Nephron progenitor cell (in vitro differentiated cells): Measurements from ENCODE around the gene KIF15.
A peak's percentile ranks its signal among the peaks of the same experiment; 100 is the strongest.

Experiments
- DNase-seq: peaks from one replicate; pipeline ENCODE4 v3.0.0; 2021
- H3K27ac Mint-ChIP-seq: 2 replicates; pipeline ENCODE4 v1.8.0; 2021; ENCODE audit warnings: mild to moderate bottlenecking, moderate library complexity, mixed read lengths
- H3K27me3 Mint-ChIP-seq: 2 replicates; pipeline ENCODE4 v1.8.0; 2021; ENCODE audit warnings: mild to moderate bottlenecking, low read depth, mixed read lengths; ENCODE audit not compliant: poor library complexity
- H3K36me3 Mint-ChIP-seq: 2 replicates; pipeline ENCODE4 v1.8.0; 2021; ENCODE audit warnings: low read depth, mixed read lengths
- H3K4me1 Mint-ChIP-seq: 2 replicates; pipeline ENCODE4 v1.8.0; 2021; ENCODE audit warnings: mixed read lengths
- H3K4me3 Mint-ChIP-seq: 2 replicates; pipeline ENCODE4 v1.8.0; 2021; ENCODE audit warnings: mild to moderate bottlenecking, moderate library complexity, mixed read lengths
- H3K9me3 Mint-ChIP-seq: 2 replicates; pipeline ENCODE4 v1.8.0; 2021; ENCODE audit warnings: mild to moderate bottlenecking, moderate library complexity, mixed read lengths
- TF ChIP-seq, protein P1 (sequence below): fragments of 200-600 bp; sonication (generic); IDR thresholded peaks from 2 replicates; pipeline ENCODE4 v1.5.0; 2021; ENCODE audit warnings: antibody characterized with exemption

KIF15 gene

DNA sequence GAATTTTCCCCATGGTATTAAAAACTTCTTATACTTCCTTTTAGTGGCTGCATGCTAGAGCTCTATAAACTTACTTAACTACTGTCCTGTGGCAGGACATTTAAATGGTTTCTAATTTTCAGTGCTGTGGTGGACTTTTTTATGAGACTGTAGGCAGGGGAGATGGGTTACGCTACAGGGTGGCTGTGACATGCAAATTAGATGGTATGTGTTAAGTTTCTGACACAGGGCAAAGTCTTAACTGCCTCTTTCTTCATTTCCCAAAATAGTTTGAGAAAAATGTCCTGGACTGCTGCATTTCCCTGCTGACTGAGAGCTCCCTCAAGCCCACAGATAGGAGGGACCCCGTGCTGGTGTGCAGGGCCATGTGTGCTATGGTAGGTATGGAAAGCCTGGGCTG lies 134.8 kb downstream of the KIF15 start:
- no peaks in the 10 kb centered on the region for H3K9me3 Mint-ChIP-seq
- TF ChIP-seq, protein P1, sequence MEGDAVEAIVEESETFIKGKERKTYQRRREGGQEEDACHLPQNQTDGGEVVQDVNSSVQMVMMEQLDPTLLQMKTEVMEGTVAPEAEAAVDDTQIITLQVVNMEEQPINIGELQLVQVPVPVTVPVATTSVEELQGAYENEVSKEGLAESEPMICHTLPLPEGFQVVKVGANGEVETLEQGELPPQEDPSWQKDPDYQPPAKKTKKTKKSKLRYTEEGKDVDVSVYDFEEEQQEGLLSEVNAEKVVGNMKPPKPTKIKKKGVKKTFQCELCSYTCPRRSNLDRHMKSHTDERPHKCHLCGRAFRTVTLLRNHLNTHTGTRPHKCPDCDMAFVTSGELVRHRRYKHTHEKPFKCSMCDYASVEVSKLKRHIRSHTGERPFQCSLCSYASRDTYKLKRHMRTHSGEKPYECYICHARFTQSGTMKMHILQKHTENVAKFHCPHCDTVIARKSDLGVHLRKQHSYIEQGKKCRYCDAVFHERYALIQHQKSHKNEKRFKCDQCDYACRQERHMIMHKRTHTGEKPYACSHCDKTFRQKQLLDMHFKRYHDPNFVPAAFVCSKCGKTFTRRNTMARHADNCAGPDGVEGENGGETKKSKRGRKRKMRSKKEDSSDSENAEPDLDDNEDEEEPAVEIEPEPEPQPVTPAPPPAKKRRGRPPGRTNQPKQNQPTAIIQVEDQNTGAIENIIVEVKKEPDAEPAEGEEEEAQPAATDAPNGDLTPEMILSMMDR: no peak
- peaks cover 19% of the 10 kb centered on the region for H3K4me1 Mint-ChIP-seq
- H3K4me3 Mint-ChIP-seq: no peak overlapping the region
- no peak for DNase-seq
- peak overlapping the region; percentile 39 for H3K27ac Mint-ChIP-seq
- H3K36me3 Mint-ChIP-seq: no peaks in the 10 kb centered on the region
- no peaks in the 10 kb centered on the region for H3K27me3 Mint-ChIP-seq

GRCh38 chr3:44899683-44900367 lies 138.2 kb downstream of the KIF15 start:
- no peaks in the 10 kb centered on the region for H3K9me3 Mint-ChIP-seq
- peaks cover 25% of the 10 kb centered on the region for H3K4me1 Mint-ChIP-seq
- TF ChIP-seq, protein P1: no peak
- H3K27me3 Mint-ChIP-seq: peaks cover 2% of the 10 kb centered on the region
- DNase-seq: no peak
- H3K4me3 Mint-ChIP-seq: peak overlapping the region; percentile 18
- no peaks in the 10 kb centered on the region for H3K36me3 Mint-ChIP-seq
- peak overlapping the region; percentile 84 for H3K27ac Mint-ChIP-seq

- Mint-ChIP-seq H3K4me1 (peaks cover 35% of the 10 kb centered on the region), H3K9me3 (no peaks in the 10 kb centered on the region), H3K27me3 (peaks cover 2% of the 10 kb centered on the region), H3K27ac (peak overlapping the region; percentile 23), H3K4me3 (no peak overlapping the region), H3K36me3 (no peaks in the 10 kb centered on the region)
- DNase-seq: no peak
- TF ChIP-seq, protein P1: no peak
Observed at GRCh38 chr3:44902628-44903027, 141.0 kb downstream of the KIF15 start.
